HepG2 (cell line): ENCODE measurements around the gene CARD19. TPM values are rescaled to one million over a fixed set of nuclear protein-coding genes. Genes with fewer than 3 reads are reported as not detected.

ENCODE experiments used
- ASH2L ChIP-seq: fragments of 300-600, 200-600 bp; sonication (generic); IDR thresholded peaks from 2 replicates; pipeline ENCODE4 v1.7.0; 2017; ENCODE audit warnings: low read depth, mild to moderate bottlenecking, moderate library complexity, mixed read lengths, low read length; ENCODE audit not compliant: insufficient read length
- BORCS8-MEF2B ChIP-seq: sonication (generic); formaldehyde crosslinking; IDR thresholded peaks from 2 replicates; pipeline ENCODE4 v1.8.0; 2022; ENCODE audit warnings: mild to moderate bottlenecking, missing genetic modification reagents
- ESRRA ChIP-seq: sonication (generic); formaldehyde crosslinking; IDR thresholded peaks from 2 replicates; pipeline ENCODE4 v1.5.1; 2020; ENCODE audit warnings: mild to moderate bottlenecking, low read depth, missing genetic modification reagents
- FOXJ3 ChIP-seq: sonication (generic); formaldehyde crosslinking; IDR thresholded peaks from 2 replicates; pipeline ENCODE4 v1.4.0; 2020; ENCODE audit warnings: missing genetic modification reagents, mild to moderate bottlenecking, borderline replicate concordance
- GZF1 ChIP-seq: sonication (generic); formaldehyde crosslinking; IDR thresholded peaks from 2 replicates; pipeline ENCODE4 v1.5.1; 2020; ENCODE audit warnings: mild to moderate bottlenecking, missing genetic modification reagents
- MAZ ChIP-seq, 2 experiments: sonication (generic) in 1 of 2; formaldehyde crosslinking in 1 of 2; IDR thresholded peaks; 2 replicates each; pipeline versions ENCODE4 v1.5.0 to v1.6.1; 2012 to 2020; ENCODE audit warnings: low read depth in 2 of 2, mild to moderate bottlenecking in 2 of 2, borderline replicate concordance in 1 of 2, improper control_type of control experiment in 1 of 2, low read length in 1 of 2, missing genetic modification reagents in 1 of 2, moderate library complexity in 1 of 2
- NKX3-1 ChIP-seq: sonication (generic); formaldehyde crosslinking; IDR thresholded peaks from 2 replicates; pipeline ENCODE4 v1.5.0; 2020; ENCODE audit warnings: missing genetic modification reagents
- SKIL ChIP-seq: sonication (generic); formaldehyde crosslinking; IDR thresholded peaks from 2 replicates; pipeline ENCODE4 v1.8.0; 2022; ENCODE audit warnings: missing genetic modification reagents, mild to moderate bottlenecking, moderate library complexity, borderline replicate concordance
- SP1 ChIP-seq, 2 experiments: fragments of 450-650 bp in 1 of 2; sonication (generic) in 1 of 2; formaldehyde crosslinking in 1 of 2; IDR thresholded peaks; 2 replicates each; pipeline versions ENCODE4 v1.4.0 to v1.6.1; 2016 to 2020; ENCODE audit warnings: missing genetic modification reagents in 1 of 2
- THYN1 ChIP-seq: sonication (generic); formaldehyde crosslinking; IDR thresholded peaks from 2 replicates; pipeline ENCODE4 v1.8.1; 2023; ENCODE audit warnings: low read depth, mild to moderate bottlenecking, moderate library complexity, missing genetic modification reagents, borderline replicate concordance
- TOE1 ChIP-seq: sonication (generic); formaldehyde crosslinking; IDR thresholded peaks from 2 replicates; pipeline ENCODE4 v1.4.0; 2020; ENCODE audit warnings: mild to moderate bottlenecking, missing genetic modification reagents
- ZNF160 ChIP-seq: sonication (generic); formaldehyde crosslinking; IDR thresholded peaks from 2 replicates; pipeline ENCODE4 v1.8.0; 2022; ENCODE audit warnings: mild to moderate bottlenecking, inconsistent platforms, missing genetic modification reagents
- ZNF235 ChIP-seq: sonication (generic); formaldehyde crosslinking; IDR thresholded peaks from 2 replicates; pipeline ENCODE4 v1.8.1; 2023; ENCODE audit warnings: mild to moderate bottlenecking, missing genetic modification reagents, borderline replicate concordance
- ZNF30 ChIP-seq: sonication (generic); formaldehyde crosslinking; IDR thresholded peaks from 2 replicates; pipeline ENCODE4 v1.5.0; 2020; ENCODE audit warnings: mild to moderate bottlenecking, missing genetic modification reagents
- ZNF530 ChIP-seq: sonication (generic); formaldehyde crosslinking; IDR thresholded peaks from 2 replicates; pipeline ENCODE4 v1.5.0; 2020; ENCODE audit warnings: low read depth, mild to moderate bottlenecking, missing genetic modification reagents
- ZNF589 ChIP-seq: sonication (generic); formaldehyde crosslinking; conservative IDR thresholded peaks from 2 replicates; pipeline ENCODE4 v1.8.0; 2022; ENCODE audit warnings: mild to moderate bottlenecking, moderate library complexity, missing genetic modification reagents
- ZNF883 ChIP-seq: sonication (generic); formaldehyde crosslinking; IDR thresholded peaks from 2 replicates; pipeline ENCODE4 v1.5.1; 2020; ENCODE audit warnings: mild to moderate bottlenecking, missing genetic modification reagents; ENCODE audit errors: not compliant biosample characterization
- polyA plus RNA-seq, 8 experiments: library from polyadenylated mRNA; depleted of rRNA in 3 of 8; stranded (reverse) in 7 of 8; unstranded in 1 of 8; fragments of >200 nt; fragmentation: Illumina TruSeq in 4 of 8; extraction: Trizol in 4 of 8; gene quantifications; 2 replicates each; pipeline versions ENCODE4 v1.2.1 to v1.2.3, GENCODE V29; 2011 to 2016; ENCODE audit warnings: low read depth in 4 of 8, missing spikeins in 1 of 8, mixed read lengths in 1 of 8; ENCODE audit not compliant: insufficient read depth in 1 of 8
- total RNA-seq, 5 experiments: library from RNA; depleted of rRNA; stranded (reverse); fragments of >200 nt; fragmentation: Illumina TruSeq; extraction: Trizol; gene quantifications; 2 replicates each; pipeline ENCODE4 v1.2.3, GENCODE V29; 2016; ENCODE audit warnings: low read depth in 1 of 5
- TF ChIP-seq, protein P1 (sequence below): sonication (generic); formaldehyde crosslinking; IDR thresholded peaks from 2 replicates; pipeline ENCODE4 v1.8.0; 2022; ENCODE audit warnings: mild to moderate bottlenecking, missing genetic modification reagents; ENCODE audit not compliant: insufficient replicate concordance
- TF ChIP-seq, protein P2 (sequence below): sonication (generic); formaldehyde crosslinking; IDR thresholded peaks from 2 replicates; pipeline ENCODE4 v1.4.0; 2020; ENCODE audit warnings: mild to moderate bottlenecking, missing genetic modification reagents
- TF ChIP-seq, protein P3 (sequence below): sonication (generic); formaldehyde crosslinking; IDR thresholded peaks from 2 replicates; pipeline ENCODE4 v1.4.0; 2020; ENCODE audit warnings: missing genetic modification reagents
- TF ChIP-seq, protein P4 (sequence below): sonication (generic); formaldehyde crosslinking; IDR thresholded peaks from 2 replicates; pipeline ENCODE4 v1.8.0; 2022; ENCODE audit warnings: mild to moderate bottlenecking, missing genetic modification reagents, moderate library complexity

The CARD19 gene
- total and polyA plus RNA-seq, 2 of the 13 experiments (the other 11 are each of a cell fraction or from before 2014, with no cell fraction given), result 18.4 to 47.2 TPM

GRCh38 chr9:93132946-93133680 is 37.1 kb downstream of the CARD19 start (continued):
- TF ChIP-seq, protein P1, sequence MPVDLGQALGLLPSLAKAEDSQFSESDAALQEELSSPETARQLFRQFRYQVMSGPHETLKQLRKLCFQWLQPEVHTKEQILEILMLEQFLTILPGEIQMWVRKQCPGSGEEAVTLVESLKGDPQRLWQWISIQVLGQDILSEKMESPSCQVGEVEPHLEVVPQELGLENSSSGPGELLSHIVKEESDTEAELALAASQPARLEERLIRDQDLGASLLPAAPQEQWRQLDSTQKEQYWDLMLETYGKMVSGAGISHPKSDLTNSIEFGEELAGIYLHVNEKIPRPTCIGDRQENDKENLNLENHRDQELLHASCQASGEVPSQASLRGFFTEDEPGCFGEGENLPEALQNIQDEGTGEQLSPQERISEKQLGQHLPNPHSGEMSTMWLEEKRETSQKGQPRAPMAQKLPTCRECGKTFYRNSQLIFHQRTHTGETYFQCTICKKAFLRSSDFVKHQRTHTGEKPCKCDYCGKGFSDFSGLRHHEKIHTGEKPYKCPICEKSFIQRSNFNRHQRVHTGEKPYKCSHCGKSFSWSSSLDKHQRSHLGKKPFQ (CRISPR knock-in tag), result peak; percentile 20
- no peak for TF ChIP-seq ASH2L
- TF ChIP-seq, protein P2, sequence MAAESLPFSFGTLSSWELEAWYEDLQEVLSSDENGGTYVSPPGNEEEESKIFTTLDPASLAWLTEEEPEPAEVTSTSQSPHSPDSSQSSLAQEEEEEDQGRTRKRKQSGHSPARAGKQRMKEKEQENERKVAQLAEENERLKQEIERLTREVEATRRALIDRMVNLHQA (CRISPR knock-in tag), result no peak
- no peak for TF ChIP-seq ZNF30 (CRISPR knock-in tag)
- TF ChIP-seq, protein P3, sequence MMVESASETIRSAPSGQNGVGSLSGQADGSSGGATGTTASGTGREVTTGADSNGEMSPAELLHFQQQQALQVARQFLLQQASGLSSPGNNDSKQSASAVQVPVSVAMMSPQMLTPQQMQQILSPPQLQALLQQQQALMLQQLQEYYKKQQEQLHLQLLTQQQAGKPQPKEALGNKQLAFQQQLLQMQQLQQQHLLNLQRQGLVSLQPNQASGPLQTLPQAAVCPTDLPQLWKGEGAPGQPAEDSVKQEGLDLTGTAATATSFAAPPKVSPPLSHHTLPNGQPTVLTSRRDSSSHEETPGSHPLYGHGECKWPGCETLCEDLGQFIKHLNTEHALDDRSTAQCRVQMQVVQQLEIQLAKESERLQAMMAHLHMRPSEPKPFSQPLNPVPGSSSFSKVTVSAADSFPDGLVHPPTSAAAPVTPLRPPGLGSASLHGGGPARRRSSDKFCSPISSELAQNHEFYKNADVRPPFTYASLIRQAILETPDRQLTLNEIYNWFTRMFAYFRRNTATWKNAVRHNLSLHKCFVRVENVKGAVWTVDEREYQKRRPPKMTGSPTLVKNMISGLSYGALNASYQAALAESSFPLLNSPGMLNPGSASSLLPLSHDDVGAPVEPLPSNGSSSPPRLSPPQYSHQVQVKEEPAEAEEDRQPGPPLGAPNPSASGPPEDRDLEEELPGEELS, result no peak
- peak; percentile 34; the same call in 1 of the 2 replicates for TF ChIP-seq SKIL (CRISPR knock-in tag)
- no peak for TF ChIP-seq TOE1 (CRISPR knock-in tag)
- no peak for TF ChIP-seq ZNF235 (CRISPR knock-in tag)
- TF ChIP-seq ZNF530 (CRISPR knock-in tag), result no peak
- TF ChIP-seq THYN1, result no peak
- no peak for TF ChIP-seq SP1 (IDR thresholded peaks at IDR 0.05)
- TF ChIP-seq SP1 (CRISPR knock-in tag; IDR thresholded peaks at IDR 0.05), result no peak
- TF ChIP-seq BORCS8-MEF2B (CRISPR knock-in tag), result no peak; the same call in 1 of the 2 replicates
- no peak for TF ChIP-seq GZF1 (CRISPR knock-in tag)
- 0 out of 2 replicates have a peak, but pooled peaks have one; percentile 50 for TF ChIP-seq FOXJ3
- no peak for TF ChIP-seq NKX3-1 (CRISPR knock-in tag)
- TF ChIP-seq ZNF883 (CRISPR knock-in tag), result no peak
- TF ChIP-seq, protein P4, sequence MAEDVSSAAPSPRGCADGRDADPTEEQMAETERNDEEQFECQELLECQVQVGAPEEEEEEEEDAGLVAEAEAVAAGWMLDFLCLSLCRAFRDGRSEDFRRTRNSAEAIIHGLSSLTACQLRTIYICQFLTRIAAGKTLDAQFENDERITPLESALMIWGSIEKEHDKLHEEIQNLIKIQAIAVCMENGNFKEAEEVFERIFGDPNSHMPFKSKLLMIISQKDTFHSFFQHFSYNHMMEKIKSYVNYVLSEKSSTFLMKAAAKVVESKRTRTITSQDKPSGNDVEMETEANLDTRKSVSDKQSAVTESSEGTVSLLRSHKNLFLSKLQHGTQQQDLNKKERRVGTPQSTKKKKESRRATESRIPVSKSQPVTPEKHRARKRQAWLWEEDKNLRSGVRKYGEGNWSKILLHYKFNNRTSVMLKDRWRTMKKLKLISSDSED (CRISPR knock-in tag), result no peak
- TF ChIP-seq ESRRA, result no peak
- TF ChIP-seq ZNF589 (CRISPR knock-in tag), result no peak
- TF ChIP-seq MAZ (IDR thresholded peaks at IDR 0.05; ENCODE audit: borderline replicate concordance, low read depth, low read length), result no peak
- 0 out of 2 replicates have a peak, but pooled peaks have one; percentile 76 for TF ChIP-seq MAZ (CRISPR knock-in tag; IDR thresholded peaks at IDR 0.05; ENCODE audit: low read depth)
- no peak for TF ChIP-seq ZNF160 (CRISPR knock-in tag)
